Caco-2 (cell line): ENCODE results near the gene IL19. TPM values are rescaled to one million over a fixed set of nuclear protein-coding genes. Genes with fewer than 3 reads are reported as not detected.

Experiments
- BruUV-seq: library from RNA; stranded (reverse); fragments of 400-500 nt; replicated peaks from 2 replicates; lab custom pipeline; 2021; lab: Mats Ljungman, UMichigan
- CTCF ChIA-PET: fragments of 300-600 bp; sonication (Branson Sonifier 250); formaldehyde crosslinking; loops from one replicate; lab custom pipeline; 2022; ENCODE audit warnings: antibody characterized with exemption; lab: Charles Lee
- POLR2A ChIA-PET: fragments of 300-600 bp; sonication (Branson Sonifier 250); formaldehyde crosslinking; loops from one replicate; lab custom pipeline; 2022; ENCODE audit warnings: antibody characterized with exemption; lab: Charles Lee
- DNase-seq, 2 experiments: peaks; one replicate each; pipeline versions ENCODE4 v3.0.0 to v3.0.0-alpha.2; 2020 to 2022
- H3K27me3 ChIP-seq: replicated peaks from 2 replicates; pipeline ENCODE4 v1.6.0; 2011; ENCODE audit warnings: low read length; ENCODE audit not compliant: control insufficient read depth, insufficient read depth
- H3K36me3 ChIP-seq: 2 replicates; pipeline ENCODE4 v1.5.1; 2011; ENCODE audit warnings: low read length; ENCODE audit not compliant: control insufficient read depth, insufficient read depth
- H3K4me1 ChIP-seq: fragments of 250-450 bp; sonication (Bioruptor Pico); 2 replicates; pipeline ENCODE4 v1.5.1; 2020; ENCODE audit warnings: mild to moderate bottlenecking
- H3K4me3 ChIP-seq: 2 replicates; pipeline ENCODE4 v1.5.1; 2011; ENCODE audit warnings: low read depth, mild to moderate bottlenecking, control low read depth, low read length
- H3K9me3 ChIP-seq: fragments of 250-450 bp; sonication (Bioruptor Pico); 2 replicates; pipeline ENCODE4 v1.5.1; 2020; ENCODE audit warnings: mild to moderate bottlenecking, moderate library complexity
- H3K27ac Mint-ChIP-seq: one replicate; pipeline ENCODE4 v1.8.0; 2022; ENCODE audit warnings: mixed read lengths; ENCODE audit not compliant: unreplicated experiment
- H3K27me3 Mint-ChIP-seq: one replicate; pipeline ENCODE4 v1.8.0; 2022; ENCODE audit warnings: mixed read lengths; ENCODE audit not compliant: insufficient read depth, unreplicated experiment
- H3K36me3 Mint-ChIP-seq: one replicate; pipeline ENCODE4 v1.8.0; 2022; ENCODE audit warnings: mild to moderate bottlenecking, mixed read lengths; ENCODE audit not compliant: insufficient read depth, unreplicated experiment
- H3K4me1 Mint-ChIP-seq: one replicate; pipeline ENCODE4 v1.8.0; 2022; ENCODE audit warnings: low read depth, mixed read lengths; ENCODE audit not compliant: unreplicated experiment
- H3K4me3 Mint-ChIP-seq: one replicate; pipeline ENCODE4 v1.8.0; 2022; ENCODE audit warnings: mild to moderate bottlenecking, moderate library complexity, mixed read lengths; ENCODE audit not compliant: unreplicated experiment
- H3K9me3 Mint-ChIP-seq: one replicate; pipeline ENCODE4 v1.8.0; 2022; ENCODE audit warnings: mixed read lengths; ENCODE audit not compliant: unreplicated experiment
- intact Hi-C: fragments of 100-400 bp; cut with micrococcal nuclease; formaldehyde crosslinking; loops from one replicate; pipeline ENCODE4 v1.10.0; 2022; ENCODE audit not compliant: unreplicated experiment
- total RNA-seq: library from RNA; stranded (reverse); gene quantifications from 2 replicates; pipeline ENCODE4 v1.2.3, GENCODE V29; 2022
- TF ChIP-seq, protein P1 (sequence below), 2 experiments: fragments of 200-600 bp in 1 of 2; IDR thresholded peaks; 1 replicate in 1 of 2; 2 replicates in 1 of 2; pipeline versions ENCODE4 v1.5.1 to v1.8.0; 2011 to 2022; ENCODE audit warnings: antibody characterized with exemption in 1 of 2, control low read depth in 1 of 2, inconsistent platforms in 1 of 2, low read depth in 1 of 2, low read length in 1 of 2, mild to moderate bottlenecking in 1 of 2, moderate library complexity in 1 of 2; ENCODE audit not compliant: insufficient read depth in 1 of 2, severe bottlenecking in 1 of 2, unreplicated experiment in 1 of 2

The IL19 gene
- total RNA-seq, 1 experiment from 2014 or later, result not detected

DNA sequence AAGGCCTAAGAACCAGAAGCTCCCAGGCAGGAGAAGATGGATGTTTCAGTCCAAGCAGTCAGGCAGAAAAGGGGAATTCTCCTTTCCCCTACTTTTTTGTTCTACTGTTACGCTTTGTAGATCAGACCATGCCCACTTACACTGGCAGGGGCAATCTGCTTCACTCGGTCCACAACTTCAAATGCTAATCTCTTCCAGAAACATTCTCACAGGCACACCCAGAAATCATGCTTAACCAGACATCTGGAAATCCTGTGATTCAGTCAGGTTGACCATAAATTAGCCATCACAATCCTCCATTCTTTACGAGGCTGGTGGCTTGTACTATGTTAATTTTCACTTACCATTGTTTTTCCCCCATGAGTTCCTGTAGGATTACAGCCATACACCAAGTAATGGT lies 25.5 kb downstream of the IL19 start:
- DNase-seq, result no peak
- no peaks in the 10 kb centered on the region for H3K36me3 ChIP-seq
- ChIA-PET POLR2A (no interaction called here), CTCF (no interaction called here)
- H3K4me3 ChIP-seq, result no peak overlapping the region
- Mint-ChIP-seq H3K27ac (no peak overlapping the region), H3K4me1 (peaks cover under 1% of the 10 kb centered on the region), H3K27me3 (no peaks in the 10 kb centered on the region), H3K36me3 (no peaks in the 10 kb centered on the region), H3K9me3 (no peaks in the 10 kb centered on the region), H3K4me3 (no peak overlapping the region)
- intact Hi-C loops, result no loop called here
- no peaks in the 10 kb centered on the region for H3K4me1 ChIP-seq
- no TSS peak for BruUV-seq
- TF ChIP-seq, protein P1, sequence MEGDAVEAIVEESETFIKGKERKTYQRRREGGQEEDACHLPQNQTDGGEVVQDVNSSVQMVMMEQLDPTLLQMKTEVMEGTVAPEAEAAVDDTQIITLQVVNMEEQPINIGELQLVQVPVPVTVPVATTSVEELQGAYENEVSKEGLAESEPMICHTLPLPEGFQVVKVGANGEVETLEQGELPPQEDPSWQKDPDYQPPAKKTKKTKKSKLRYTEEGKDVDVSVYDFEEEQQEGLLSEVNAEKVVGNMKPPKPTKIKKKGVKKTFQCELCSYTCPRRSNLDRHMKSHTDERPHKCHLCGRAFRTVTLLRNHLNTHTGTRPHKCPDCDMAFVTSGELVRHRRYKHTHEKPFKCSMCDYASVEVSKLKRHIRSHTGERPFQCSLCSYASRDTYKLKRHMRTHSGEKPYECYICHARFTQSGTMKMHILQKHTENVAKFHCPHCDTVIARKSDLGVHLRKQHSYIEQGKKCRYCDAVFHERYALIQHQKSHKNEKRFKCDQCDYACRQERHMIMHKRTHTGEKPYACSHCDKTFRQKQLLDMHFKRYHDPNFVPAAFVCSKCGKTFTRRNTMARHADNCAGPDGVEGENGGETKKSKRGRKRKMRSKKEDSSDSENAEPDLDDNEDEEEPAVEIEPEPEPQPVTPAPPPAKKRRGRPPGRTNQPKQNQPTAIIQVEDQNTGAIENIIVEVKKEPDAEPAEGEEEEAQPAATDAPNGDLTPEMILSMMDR (IDR thresholded peaks at IDR 0.05; ENCODE audit: insufficient read depth in 1 of 2, low read depth in 1 of 2, low read length in 1 of 2, severe bottlenecking in 1 of 2, unreplicated experiment in 1 of 2), result no peak
- no peaks in the 10 kb centered on the region for H3K27me3 ChIP-seq
- no peaks in the 10 kb centered on the region for H3K9me3 ChIP-seq

DNA sequence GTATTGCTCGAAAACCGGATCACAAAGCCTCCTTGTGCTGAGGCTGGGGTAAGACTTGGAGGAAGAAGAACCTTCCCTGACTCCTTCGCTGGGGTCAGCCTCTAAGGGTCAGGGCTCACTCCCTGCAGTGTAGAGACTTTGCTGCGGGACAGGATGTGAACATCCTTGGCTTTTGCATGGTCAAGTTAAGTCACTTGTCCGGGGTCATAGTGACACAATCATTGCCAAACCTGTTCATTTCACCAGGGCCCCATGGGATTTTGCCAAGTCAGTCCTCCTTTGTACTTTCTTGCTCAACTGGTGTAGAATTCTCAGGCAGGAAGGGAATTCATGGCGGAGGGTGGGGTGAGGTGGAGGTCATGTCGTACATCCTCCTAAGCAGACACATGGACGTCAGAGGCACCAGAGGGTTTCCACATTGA lies 26.4 kb downstream of the IL19 start:
- H3K4me1 Mint-ChIP-seq, result peaks cover 6% of the 10 kb centered on the region
- TF ChIP-seq, protein P1 (IDR thresholded peaks at IDR 0.05; ENCODE audit: insufficient read depth in 1 of 2, low read depth in 1 of 2, low read length in 1 of 2, severe bottlenecking in 1 of 2, unreplicated experiment in 1 of 2), result no peak
- H3K36me3 ChIP-seq, result no peaks in the 10 kb centered on the region
- intact Hi-C loops, result no loop called here
- H3K27ac Mint-ChIP-seq, result no peak overlapping the region
- no peaks in the 10 kb centered on the region for H3K9me3 Mint-ChIP-seq
- ChIA-PET POLR2A (no interaction called here), CTCF (no interaction called here)
- no peak overlapping the region for H3K4me3 ChIP-seq
- no peaks in the 10 kb centered on the region for H3K9me3 ChIP-seq
- H3K27me3 ChIP-seq, result no peaks in the 10 kb centered on the region
- H3K4me1 ChIP-seq, result no peaks in the 10 kb centered on the region
- H3K36me3 Mint-ChIP-seq, result no peaks in the 10 kb centered on the region
- H3K4me3 Mint-ChIP-seq, result no peak overlapping the region
- BruUV-seq, result no TSS peak
- no peaks in the 10 kb centered on the region for H3K27me3 Mint-ChIP-seq
- no peak for DNase-seq

DNA sequence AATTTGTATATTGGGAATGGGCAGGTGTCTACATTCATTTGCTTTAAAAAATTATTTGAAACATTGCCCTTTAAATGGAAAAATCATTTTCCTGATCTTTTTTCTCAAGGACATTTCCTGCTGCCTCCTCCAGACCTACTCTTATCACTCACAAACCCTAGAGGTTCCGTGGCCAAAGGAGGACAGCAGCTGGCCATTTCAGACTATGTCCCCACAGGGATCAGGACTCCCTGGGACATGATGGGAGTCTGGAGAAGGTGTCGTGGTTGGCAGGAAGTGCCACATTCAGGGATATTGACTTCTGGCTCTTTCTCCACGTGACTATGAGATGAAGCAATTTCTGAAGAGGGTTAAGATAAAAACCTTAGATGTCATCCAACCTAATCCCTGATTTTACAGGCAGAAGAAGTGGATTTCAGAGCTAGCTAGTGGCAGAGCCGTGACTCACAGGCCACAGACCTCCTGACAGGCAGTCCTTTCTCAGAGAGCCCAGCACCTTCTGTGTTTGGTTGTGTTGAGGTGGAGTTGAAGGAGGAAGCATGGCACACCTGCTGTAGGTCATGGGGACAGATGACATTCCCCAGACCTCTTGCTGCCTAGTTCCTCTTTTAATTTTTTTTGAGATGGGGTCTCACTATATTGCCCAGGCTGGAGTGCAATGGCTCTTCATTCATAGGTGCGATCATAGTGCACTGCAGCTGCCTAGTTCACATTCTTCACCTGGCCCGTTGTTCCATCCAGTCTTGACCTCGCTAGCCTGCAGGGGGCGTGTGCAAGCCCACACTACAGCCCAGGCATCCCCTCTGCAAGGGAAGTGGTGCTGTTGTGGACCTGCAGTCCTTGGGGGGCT lies 27.2 kb downstream of the IL19 start:
- Histone ChIP-seq H3K4me1 (no peaks in the 10 kb centered on the region), H3K9me3 (no peaks in the 10 kb centered on the region), H3K36me3 (no peaks in the 10 kb centered on the region), H3K4me3 (no peak overlapping the region), H3K27me3 (no peaks in the 10 kb centered on the region)
- ChIA-PET CTCF (interaction anchor here (2.3 kb wide), 1 partner anchor 12 kb away, joined by 7 read pairs; no protein-coding TSS in a partner anchor), POLR2A (no interaction called here)
- no peaks in the 10 kb centered on the region for H3K9me3 Mint-ChIP-seq
- no peak overlapping the region for H3K27ac Mint-ChIP-seq
- intact Hi-C loops, result no loop called here
- no peaks in the 10 kb centered on the region for H3K36me3 Mint-ChIP-seq
- peaks cover 6% of the 10 kb centered on the region for H3K4me1 Mint-ChIP-seq
- no peaks in the 10 kb centered on the region for H3K27me3 Mint-ChIP-seq
- TF ChIP-seq, protein P1 (IDR thresholded peaks at IDR 0.05; ENCODE audit: insufficient read depth in 1 of 2, low read depth in 1 of 2, low read length in 1 of 2, severe bottlenecking in 1 of 2, unreplicated experiment in 1 of 2), result peak; percentile 46 to 61
- BruUV-seq, result no TSS peak
- H3K4me3 Mint-ChIP-seq, result no peak overlapping the region
- peak in 1 of 2 experiments; percentile 29 for DNase-seq
